Measurements from ENCODE around the gene UBAP1.
"Not testable (repeated sequence)": the region's sequence is repeated elsewhere in the genome, so short reads cannot be mapped to it uniquely, and the experiment has no call there.

UBAP1 gene

DNA sequence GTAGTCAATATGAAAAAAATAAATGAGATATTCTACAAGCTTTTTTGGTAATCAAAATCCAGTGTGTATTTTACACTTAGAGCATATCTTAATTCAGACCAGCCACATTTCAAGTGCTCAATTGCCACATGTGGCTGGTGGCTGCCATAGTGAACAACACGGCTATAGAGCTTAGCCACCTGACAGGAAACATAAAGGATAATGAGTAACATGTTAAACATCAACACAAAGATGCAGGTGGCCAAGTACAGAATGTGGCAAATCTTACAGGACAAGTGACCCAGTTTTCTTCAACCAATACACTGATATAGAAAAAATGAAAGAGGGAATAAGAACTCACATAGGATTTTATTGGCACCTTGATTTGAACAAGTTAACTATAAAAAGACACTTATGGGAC lies 88.8 kb downstream of the UBAP1 start:
- TF ChIP-seq, protein P1, sequence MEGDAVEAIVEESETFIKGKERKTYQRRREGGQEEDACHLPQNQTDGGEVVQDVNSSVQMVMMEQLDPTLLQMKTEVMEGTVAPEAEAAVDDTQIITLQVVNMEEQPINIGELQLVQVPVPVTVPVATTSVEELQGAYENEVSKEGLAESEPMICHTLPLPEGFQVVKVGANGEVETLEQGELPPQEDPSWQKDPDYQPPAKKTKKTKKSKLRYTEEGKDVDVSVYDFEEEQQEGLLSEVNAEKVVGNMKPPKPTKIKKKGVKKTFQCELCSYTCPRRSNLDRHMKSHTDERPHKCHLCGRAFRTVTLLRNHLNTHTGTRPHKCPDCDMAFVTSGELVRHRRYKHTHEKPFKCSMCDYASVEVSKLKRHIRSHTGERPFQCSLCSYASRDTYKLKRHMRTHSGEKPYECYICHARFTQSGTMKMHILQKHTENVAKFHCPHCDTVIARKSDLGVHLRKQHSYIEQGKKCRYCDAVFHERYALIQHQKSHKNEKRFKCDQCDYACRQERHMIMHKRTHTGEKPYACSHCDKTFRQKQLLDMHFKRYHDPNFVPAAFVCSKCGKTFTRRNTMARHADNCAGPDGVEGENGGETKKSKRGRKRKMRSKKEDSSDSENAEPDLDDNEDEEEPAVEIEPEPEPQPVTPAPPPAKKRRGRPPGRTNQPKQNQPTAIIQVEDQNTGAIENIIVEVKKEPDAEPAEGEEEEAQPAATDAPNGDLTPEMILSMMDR (IDR thresholded peaks at IDR 0.05; ENCODE audit: insufficient read depth, low read depth, low read length, missing control alignments): no peak
- H3K4me3 ChIP-seq (ENCODE audit: low read depth, low read length): no peak overlapping the region
- DNase-seq (ENCODE audit: low read depth): no peak

DNA sequence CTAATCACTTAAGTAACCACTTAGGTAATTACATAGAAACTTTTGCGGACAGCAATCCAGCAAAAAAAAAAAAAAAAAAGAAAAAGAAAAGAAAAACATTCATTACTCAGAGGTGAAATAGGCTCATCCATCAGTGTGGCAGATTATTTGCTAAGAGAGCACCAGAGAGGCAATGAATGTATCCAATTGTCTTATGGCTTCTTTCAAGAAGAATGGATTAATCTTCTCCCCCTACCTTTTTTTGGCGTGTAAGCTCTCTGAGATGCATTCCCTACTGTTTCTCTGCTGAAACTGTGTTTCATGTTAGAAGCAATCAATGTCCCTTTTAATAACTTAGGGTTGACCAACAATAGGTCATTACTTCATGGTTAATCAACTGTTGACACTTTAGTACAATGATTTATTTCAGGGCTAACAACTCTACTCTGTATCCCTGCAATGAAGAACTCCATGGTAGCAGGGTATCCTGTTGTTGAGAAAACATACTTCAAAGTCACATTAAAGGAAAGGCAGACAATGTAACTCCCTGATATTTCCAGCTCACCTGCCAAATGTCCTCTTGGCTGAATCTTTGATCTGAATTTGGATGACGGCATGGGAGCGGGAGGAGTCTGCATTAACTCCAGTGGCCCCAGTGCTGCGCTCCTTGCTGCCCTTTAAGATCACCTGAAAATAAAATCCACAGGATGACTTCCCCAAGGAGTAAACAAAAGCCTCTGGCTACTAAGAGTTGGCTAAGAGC lies 92.6 kb downstream of the UBAP1 start:
- TF ChIP-seq, protein P1 (IDR thresholded peaks at IDR 0.05; ENCODE audit: insufficient read depth, low read depth, low read length, missing control alignments): no peak
- DNase-seq (ENCODE audit: low read depth): no peak
- no peak overlapping the region for H3K4me3 ChIP-seq (ENCODE audit: low read depth, low read length)

DNA sequence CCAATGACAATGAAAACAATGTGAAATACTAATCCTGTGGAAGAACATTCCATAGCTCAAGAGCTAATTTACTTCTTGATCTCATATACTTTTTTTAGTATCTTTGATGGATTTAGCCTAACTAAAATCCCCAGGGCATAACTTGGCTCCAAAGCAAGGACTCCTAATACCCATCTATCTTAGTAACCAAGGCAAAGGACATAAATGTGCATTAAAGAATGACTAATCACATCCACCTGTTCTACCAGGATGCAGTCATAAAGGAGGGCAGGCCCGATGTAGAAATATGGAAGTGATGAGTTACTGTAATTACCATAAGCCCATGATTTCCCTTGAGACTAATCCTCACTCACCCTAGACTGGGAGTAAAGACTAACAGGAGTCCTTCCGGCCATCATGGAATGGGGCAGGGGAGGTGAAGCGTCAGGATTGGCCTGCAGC lies 93.3 kb downstream of the UBAP1 start:
- DNase-seq (ENCODE audit: low read depth): no peak
- no peak overlapping the region for H3K4me3 ChIP-seq (ENCODE audit: low read depth, low read length)
- TF ChIP-seq, protein P1 (IDR thresholded peaks at IDR 0.05; ENCODE audit: insufficient read depth, low read depth, low read length, missing control alignments): no peak

DNA sequence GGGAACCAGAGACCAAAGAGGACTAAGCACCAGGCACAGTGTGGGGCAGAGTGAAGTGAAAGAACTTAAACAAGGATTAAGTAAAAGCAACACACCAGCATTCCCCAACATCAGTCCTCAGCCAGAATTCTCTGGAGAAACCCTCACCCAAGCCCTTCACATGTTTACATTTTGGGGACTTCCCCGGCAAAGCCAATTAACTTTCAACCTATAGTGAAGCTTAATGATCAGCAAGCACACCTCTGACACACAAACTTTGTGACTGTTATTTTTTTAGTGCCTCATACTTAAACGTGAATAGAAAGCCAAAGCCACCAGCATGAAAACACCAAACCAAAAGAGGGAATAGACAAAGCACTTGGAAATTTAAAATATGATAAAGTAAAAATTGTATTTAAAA lies 94.7 kb downstream of the UBAP1 start:
- DNase-seq (ENCODE audit: low read depth); H3K4me3 ChIP-seq (ENCODE audit: low read depth, low read length): not testable (repeated sequence)

DNA sequence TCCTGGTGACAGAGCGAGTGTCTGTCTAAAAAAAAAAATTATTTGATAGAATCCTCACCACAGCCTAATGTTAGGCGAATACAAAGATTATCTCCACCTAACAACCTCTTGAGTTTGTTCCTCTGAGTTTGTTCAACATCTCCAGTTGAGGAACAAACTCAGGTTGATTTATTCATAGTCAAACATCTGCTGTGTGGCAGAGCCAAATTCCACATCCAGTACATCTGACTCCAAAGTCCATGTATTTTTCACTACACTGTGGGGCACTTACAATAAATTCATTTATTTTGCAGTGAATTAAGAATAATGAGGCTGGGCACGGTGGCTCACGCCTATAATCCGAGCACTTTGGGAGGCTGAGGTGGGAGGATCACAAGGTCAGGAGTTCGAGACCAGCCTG lies 97.0 kb downstream of the UBAP1 start:
- TF ChIP-seq, protein P1 (IDR thresholded peaks at IDR 0.05; ENCODE audit: insufficient read depth, low read depth, low read length, missing control alignments): no peak
- no peak overlapping the region for H3K4me3 ChIP-seq (ENCODE audit: low read depth, low read length)
- no peak for DNase-seq (ENCODE audit: low read depth)

DNA sequence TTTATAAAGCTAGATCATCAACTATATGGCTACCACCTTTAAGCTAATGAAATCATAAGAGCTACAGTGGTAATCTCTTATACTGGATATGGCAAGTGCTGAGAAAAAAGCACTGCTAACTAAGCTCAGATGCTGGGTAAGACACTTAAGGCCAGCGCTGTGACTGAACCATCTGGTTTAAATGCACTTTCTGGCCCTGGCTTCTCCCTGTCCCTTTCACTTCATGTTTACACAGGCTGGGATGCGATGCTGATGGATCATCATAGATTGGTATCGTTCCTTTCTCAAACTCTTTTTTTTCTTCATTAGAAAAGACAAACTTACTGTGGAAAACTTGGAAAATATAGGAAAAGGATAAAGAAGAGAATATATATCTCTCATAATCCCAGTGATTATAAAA lies 97.9 kb downstream of the UBAP1 start:
- no peak overlapping the region for H3K4me3 ChIP-seq (ENCODE audit: low read depth, low read length)
- TF ChIP-seq, protein P1 (IDR thresholded peaks at IDR 0.05; ENCODE audit: insufficient read depth, low read depth, low read length, missing control alignments): no peak
- no peak for DNase-seq (ENCODE audit: low read depth)

DNA sequence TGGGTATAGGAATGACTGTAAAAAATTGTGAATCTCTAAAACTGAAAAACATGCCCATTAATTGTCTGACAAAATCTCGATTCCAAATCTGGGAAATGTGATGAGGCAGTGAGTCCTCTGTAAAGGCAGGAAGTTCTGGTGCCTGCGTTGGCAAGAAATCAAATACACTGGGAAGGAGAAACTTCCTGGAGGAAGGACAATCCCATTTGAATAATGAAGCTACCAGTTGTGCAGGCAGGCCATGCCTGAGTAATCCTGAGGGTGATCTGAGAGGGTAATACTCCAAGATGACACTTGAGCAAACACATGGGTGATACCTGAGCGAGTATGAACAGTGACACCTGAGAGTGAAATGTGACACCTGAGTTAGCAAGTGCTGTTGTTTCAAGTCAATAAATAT lies 100.6 kb downstream of the UBAP1 start:
- DNase-seq (ENCODE audit: low read depth): no peak
- H3K4me3 ChIP-seq (ENCODE audit: low read depth, low read length): no peak overlapping the region
- TF ChIP-seq, protein P1 (IDR thresholded peaks at IDR 0.05; ENCODE audit: insufficient read depth, low read depth, low read length, missing control alignments): no peak
